GM23338 (cell line): ENCODE data around the gene SPINT2. TPM values are rescaled to one million over a fixed set of nuclear protein-coding genes. Genes with fewer than 3 reads are reported as not detected.

Experiments
- ATAC-seq: fragments of 200-7000 bp; cut with Tn5 transposase; 3 replicates; pipeline ENCODE4 v1.9.1; 2020
- DNase-seq: peaks from one replicate; pipeline ENCODE4 v3.0.0-alpha.2; 2015; ENCODE audit warnings: low spot score
- H2AFZ ChIP-seq: fragments of 200-600 bp; sonication (generic); 2 replicates; pipeline ENCODE4 v1.8.0; 2016; ENCODE audit warnings: antibody characterized with exemption, mild to moderate bottlenecking, moderate library complexity
- H3F3A ChIP-seq: fragments of 200-600 bp; sonication (generic); replicated peaks from 2 replicates; pipeline ENCODE4 v1.8.0; 2017; ENCODE audit warnings: antibody characterized with exemption, mixed run types, low read depth
- H3K27ac ChIP-seq: fragments of 200-600 bp; sonication (generic); 2 replicates; pipeline ENCODE4 v1.6.1; 2016; ENCODE audit warnings: low read depth
- H3K27me3 ChIP-seq: fragments of 200-600 bp; sonication (generic); 2 replicates; pipeline ENCODE4 v1.8.0; 2016; ENCODE audit warnings: mild to moderate bottlenecking, mixed run types, moderate library complexity; ENCODE audit not compliant: insufficient read depth
- H3K36me3 ChIP-seq: fragments of 200-600 bp; sonication (generic); 2 replicates; pipeline ENCODE4 v1.8.0; 2016; ENCODE audit warnings: mild to moderate bottlenecking; ENCODE audit not compliant: insufficient read depth
- H3K4me1 ChIP-seq: fragments of 200-600 bp; sonication (generic); 2 replicates; pipeline ENCODE4 v1.8.0; 2016; ENCODE audit warnings: mild to moderate bottlenecking, moderate library complexity; ENCODE audit not compliant: insufficient read depth
- H3K4me2 ChIP-seq: fragments of 200-600 bp; sonication (generic); 2 replicates; pipeline ENCODE4 v1.7.1; 2017; ENCODE audit warnings: mixed run types
- H3K4me3 ChIP-seq: fragments of 200-600 bp; sonication (generic); 2 replicates; pipeline ENCODE4 v1.6.1; 2016; ENCODE audit warnings: mixed run types
- H3K79me2 ChIP-seq: fragments of 200-600 bp; sonication (generic); replicated peaks from 2 replicates; pipeline ENCODE4 v1.8.0; 2017; ENCODE audit warnings: mild to moderate bottlenecking; ENCODE audit not compliant: insufficient read depth
- H3K9me2 ChIP-seq: fragments of 200-600 bp; sonication (generic); 2 replicates; pipeline ENCODE4 v1.8.0; 2017; ENCODE audit not compliant: insufficient read depth
- H4K20me1 ChIP-seq: fragments of 200-600 bp; sonication (generic); replicated peaks from 2 replicates; pipeline ENCODE4 v1.8.0; 2017; ENCODE audit warnings: mild to moderate bottlenecking; ENCODE audit not compliant: insufficient read depth
- H3K27ac Mint-ChIP-seq: 2 replicates; pipeline ENCODE4 v1.8.0; 2020; ENCODE audit warnings: inconsistent platforms, mild to moderate bottlenecking, moderate library complexity, mixed read lengths
- H3K27me3 Mint-ChIP-seq: 3 replicates; pipeline ENCODE4 v1.8.0; 2022; ENCODE audit warnings: low read depth, mild to moderate bottlenecking, moderate library complexity, mixed read lengths, inconsistent platforms; ENCODE audit not compliant: insufficient read depth, poor library complexity
- H3K36me3 Mint-ChIP-seq: 3 replicates; pipeline ENCODE4 v1.8.0; 2021; ENCODE audit warnings: low read depth, mild to moderate bottlenecking, inconsistent platforms, moderate library complexity, mixed read lengths
- H3K4me1 Mint-ChIP-seq: 3 replicates; pipeline ENCODE4 v1.8.0; 2020; ENCODE audit warnings: mild to moderate bottlenecking, inconsistent platforms, mixed read lengths
- H3K4me3 Mint-ChIP-seq: 3 replicates; pipeline ENCODE4 v1.8.0; 2021; ENCODE audit warnings: moderate library complexity, mild to moderate bottlenecking, inconsistent platforms, mixed read lengths
- H3K9me3 Mint-ChIP-seq: 3 replicates; pipeline ENCODE4 v1.8.0; 2020; ENCODE audit warnings: moderate library complexity, mild to moderate bottlenecking, inconsistent platforms, mixed read lengths
- CTCF ChIP-seq, 2 experiments: fragments of 200-600 bp in 1 of 2; sonication (generic) in 1 of 2; conservative IDR thresholded peaks; 2 replicates each; pipeline versions ENCODE4 v1.5.1 to v1.6.1; 2016 to 2017; ENCODE audit warnings: antibody characterized with exemption in 2 of 2, low read depth in 2 of 2, mild to moderate bottlenecking in 2 of 2, moderate library complexity in 1 of 2
- ETS1 ChIP-seq: IDR thresholded peaks from 2 replicates; pipeline ENCODE4 v1.6.1; 2016; ENCODE audit warnings: antibody characterized with exemption
- EZH2 ChIP-seq: fragments of 200-600 bp; sonication (generic); IDR thresholded peaks from one replicate; pipeline ENCODE4 v1.8.0; 2017; ENCODE audit warnings: antibody characterized with exemption, mild to moderate bottlenecking, low read depth; ENCODE audit not compliant: unreplicated experiment
- EZH2phosphoT487 ChIP-seq: fragments of 200-600 bp; sonication (generic); IDR thresholded peaks from one replicate; pipeline ENCODE4 v1.8.1; 2018; ENCODE audit warnings: antibody characterized with exemption; ENCODE audit not compliant: unreplicated experiment
- JUNB ChIP-seq: IDR thresholded peaks from one replicate; pipeline ENCODE4 v1.6.1; 2016; ENCODE audit warnings: antibody characterized with exemption; ENCODE audit not compliant: unreplicated experiment
- POLR2AphosphoS5 ChIP-seq: IDR thresholded peaks from 2 replicates; pipeline ENCODE4 v1.6.1; 2016; ENCODE audit warnings: antibody characterized with exemption, low read depth
- REST ChIP-seq: IDR thresholded peaks from one replicate; pipeline ENCODE4 v1.6.1; 2018; ENCODE audit warnings: antibody characterized with exemption; ENCODE audit not compliant: unreplicated experiment
- STAT1 ChIP-seq: IDR thresholded peaks from one replicate; pipeline ENCODE4 v1.6.1; 2016; ENCODE audit warnings: antibody characterized with exemption; ENCODE audit not compliant: unreplicated experiment
- ZNF114 ChIP-seq: fragments of 250-450 bp; sonication (Bioruptor Pico); IDR thresholded peaks from 2 replicates; pipeline ENCODE4 v1.5.0; 2020; ENCODE audit warnings: mild to moderate bottlenecking, moderate library complexity
- ZNF331 ChIP-seq: fragments of 250-450 bp; sonication (Bioruptor Pico); IDR thresholded peaks from 2 replicates; pipeline ENCODE4 v1.5.0; 2020; ENCODE audit warnings: low read depth, mild to moderate bottlenecking, moderate library complexity
- polyA plus RNA-seq: library from polyadenylated mRNA; unstranded; fragments of >200 nt; fragmentation: Nextera tagmentation; extraction: Ambion mirVana; gene quantifications from 2 replicates; pipeline ENCODE4 v1.2.1, GENCODE V29; 2016
- total RNA-seq: library from RNA; depleted of rRNA; stranded (reverse); fragments of >200 nt; shearing (Covaris generic); gene quantifications from 2 replicates; pipeline ENCODE4 v1.2.3, GENCODE V29; 2014

Gene SPINT2
- total and polyA plus RNA-seq, 2 experiments from 2014 or later, result 319 to 468 TPM

GRCh38 chr19:38277549-38277948, 13.2 kb downstream of the SPINT2 start (continued):
- TF ChIP-seq STAT1 (no peak), CTCF (conservative IDR thresholded peaks at IDR 0.05; ENCODE audit: low read depth in 2 of 2) (no peak), JUNB (no peak), ETS1 (no peak), POLR2AphosphoS5 (no peak), ZNF114 (CRISPR knock-in tag) (no peak)

- Histone ChIP-seq H3K9me2 (no peaks in the 10 kb centered on the region), H3K36me3 (no peaks in the 10 kb centered on the region), H4K20me1 (peaks cover 82% of the 10 kb centered on the region), H3K27me3 (no peaks in the 10 kb centered on the region), H2AFZ (no peak overlapping the region), H3K4me2 (no peak overlapping the region), H3K79me2 (peaks cover 100% of the 10 kb centered on the region), H3K27ac (peak overlapping the region; percentile 76), H3F3A (peaks cover 13% of the 10 kb centered on the region; the same call in 1 of the 2 replicates), H3K4me3 (no peak overlapping the region), H3K4me1 (no peaks in the 10 kb centered on the region)
- Mint-ChIP-seq H3K4me1 (no peaks in the 10 kb centered on the region; the same call in 2 of the 3 replicates), H3K36me3 (peaks cover 15% of the 10 kb centered on the region; the same call in 2 of the 3 replicates), H3K4me3 (no peak overlapping the region), H3K27ac (no peak overlapping the region), H3K27me3 (no peaks in the 10 kb centered on the region), H3K9me3 (no peaks in the 10 kb centered on the region)
- ATAC-seq, result no peak; the same call in 2 of the 3 replicates
- DNase-seq, result no peak
- no peak for TF ChIP-seq ZNF331 (CRISPR knock-in tag)
- no peak for TF ChIP-seq EZH2
- TF ChIP-seq ETS1, result no peak
- no peak for TF ChIP-seq REST
- TF ChIP-seq EZH2phosphoT487, result no peak
Measured at GRCh38 chr19:38277969-38278680, 13.8 kb downstream of the SPINT2 start.
